Uterus (tissue), 4 donors: Measurements from ENCODE around the gene LAMB4. TPM values are rescaled to one million over a fixed set of nuclear protein-coding genes. Genes with fewer than 3 reads are reported as not detected.

Source experiments
- DNase-seq, 2 donors: peaks; one replicate each; pipeline ENCODE4 v3.0.0-alpha.2; 2019 to 2020
- H3K27ac ChIP-seq, 2 donors: fragments of 200-600 bp; sonication (generic); 1 replicate in 1 of 2; 2 replicates in 1 of 2; pipeline ENCODE4 v1.5.1; 2016 to 2018
- H3K27me3 ChIP-seq, 2 donors: fragments of 200-600 bp; sonication (generic); one replicate each; pipeline ENCODE4 v1.5.1; 2018 to 2019; ENCODE audit warnings: control low read depth in 1 of 2
- H3K36me3 ChIP-seq, 2 donors: fragments of 200-600 bp; sonication (generic); one replicate each; pipeline ENCODE4 v1.5.1; 2019; ENCODE audit warnings: control low read depth in 1 of 2
- H3K4me1 ChIP-seq, 2 donors: fragments of 200-600 bp; sonication (generic); one replicate each; pipeline ENCODE4 v1.5.1; 2018 to 2019; ENCODE audit warnings: control low read depth in 1 of 2
- H3K4me3 ChIP-seq, 2 donors: fragments of 200-600 bp; sonication (generic); 1 replicate in 1 of 2; 2 replicates in 1 of 2; pipeline ENCODE4 v1.5.1; 2018 to 2019; ENCODE audit warnings: mild to moderate bottlenecking in 1 of 2
- H3K9me3 ChIP-seq, 2 donors: fragments of 200-600 bp; sonication (generic); one replicate each; pipeline ENCODE4 v1.5.1; 2019; ENCODE audit warnings: control low read depth in 1 of 2
- POLR2A ChIP-seq, 2 donors: fragments of 450-650 bp; IDR thresholded peaks; one replicate each; pipeline ENCODE4 v1.6.1; 2016; ENCODE audit warnings: antibody characterized with exemption in 2 of 2, mild to moderate bottlenecking in 1 of 2, moderate library complexity in 1 of 2
- intact Hi-C: fragments of 100-400 bp; cut with DNase I; formaldehyde crosslinking; loops from one replicate; pipeline ENCODE4 v1.15.1; 2023; ENCODE audit warnings: low total_unique reads
- total RNA-seq, 4 donors: library from RNA; depleted of rRNA in 3 of 4; stranded (reverse); fragments of >200 nt in 3 of 4; gene quantifications; one replicate each; pipeline versions ENCODE4 v1.1.0 to v1.2.4, GENCODE V29; 2014 to 2023
- TF ChIP-seq, protein P1 (sequence below), 4 experiments: fragments of 200-600 bp in 2 of 4; fragments of 450-650 bp in 2 of 4; sonication (generic) in 2 of 4; IDR thresholded peaks; one replicate each; pipeline ENCODE4 v1.5.1; 2016 to 2019; ENCODE audit warnings: antibody characterized with exemption in 4 of 4, mild to moderate bottlenecking in 2 of 4, moderate library complexity in 1 of 4
- donor health status: DM: yes; HTN: yes; CAD: no.

Gene LAMB4, protein sequence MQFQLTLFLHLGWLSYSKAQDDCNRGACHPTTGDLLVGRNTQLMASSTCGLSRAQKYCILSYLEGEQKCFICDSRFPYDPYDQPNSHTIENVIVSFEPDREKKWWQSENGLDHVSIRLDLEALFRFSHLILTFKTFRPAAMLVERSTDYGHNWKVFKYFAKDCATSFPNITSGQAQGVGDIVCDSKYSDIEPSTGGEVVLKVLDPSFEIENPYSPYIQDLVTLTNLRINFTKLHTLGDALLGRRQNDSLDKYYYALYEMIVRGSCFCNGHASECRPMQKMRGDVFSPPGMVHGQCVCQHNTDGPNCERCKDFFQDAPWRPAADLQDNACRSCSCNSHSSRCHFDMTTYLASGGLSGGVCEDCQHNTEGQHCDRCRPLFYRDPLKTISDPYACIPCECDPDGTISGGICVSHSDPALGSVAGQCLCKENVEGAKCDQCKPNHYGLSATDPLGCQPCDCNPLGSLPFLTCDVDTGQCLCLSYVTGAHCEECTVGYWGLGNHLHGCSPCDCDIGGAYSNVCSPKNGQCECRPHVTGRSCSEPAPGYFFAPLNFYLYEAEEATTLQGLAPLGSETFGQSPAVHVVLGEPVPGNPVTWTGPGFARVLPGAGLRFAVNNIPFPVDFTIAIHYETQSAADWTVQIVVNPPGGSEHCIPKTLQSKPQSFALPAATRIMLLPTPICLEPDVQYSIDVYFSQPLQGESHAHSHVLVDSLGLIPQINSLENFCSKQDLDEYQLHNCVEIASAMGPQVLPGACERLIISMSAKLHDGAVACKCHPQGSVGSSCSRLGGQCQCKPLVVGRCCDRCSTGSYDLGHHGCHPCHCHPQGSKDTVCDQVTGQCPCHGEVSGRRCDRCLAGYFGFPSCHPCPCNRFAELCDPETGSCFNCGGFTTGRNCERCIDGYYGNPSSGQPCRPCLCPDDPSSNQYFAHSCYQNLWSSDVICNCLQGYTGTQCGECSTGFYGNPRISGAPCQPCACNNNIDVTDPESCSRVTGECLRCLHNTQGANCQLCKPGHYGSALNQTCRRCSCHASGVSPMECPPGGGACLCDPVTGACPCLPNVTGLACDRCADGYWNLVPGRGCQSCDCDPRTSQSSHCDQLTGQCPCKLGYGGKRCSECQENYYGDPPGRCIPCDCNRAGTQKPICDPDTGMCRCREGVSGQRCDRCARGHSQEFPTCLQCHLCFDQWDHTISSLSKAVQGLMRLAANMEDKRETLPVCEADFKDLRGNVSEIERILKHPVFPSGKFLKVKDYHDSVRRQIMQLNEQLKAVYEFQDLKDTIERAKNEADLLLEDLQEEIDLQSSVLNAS (N-terminal part only)
- under 1 TPM in 2 of 4 donors, not detected in 2; 0.59 to 0.90 TPM for total RNA-seq

DNA sequence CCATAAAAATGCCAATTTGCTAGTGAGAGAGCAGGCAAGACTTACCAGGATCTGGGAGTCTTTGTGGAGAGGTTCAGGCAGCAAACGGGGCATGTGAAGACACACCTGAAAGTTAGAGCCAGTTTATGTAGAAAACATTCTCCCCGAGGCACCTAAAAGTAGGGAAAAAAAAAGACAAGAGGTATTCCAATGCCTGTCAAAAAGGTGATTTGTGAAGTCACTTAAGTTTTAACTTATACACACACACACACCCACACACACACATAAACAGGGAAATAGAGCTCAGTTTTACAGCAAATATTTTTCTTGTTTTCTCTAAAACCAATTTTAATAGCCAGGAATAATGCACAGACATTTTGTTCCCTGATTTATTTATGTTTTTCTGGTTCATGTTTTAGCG is at the start of gene LAMB4:
Gene LAMB4, minus strand, starts transcription at position 101 of the 400 bp plus-strand sequence. CDS start 7,197 bp downstream, outside the sequence.
- Histone ChIP-seq H3K27me3 (no peaks in the 10 kb centered on the region), H3K4me1 (no peaks in the 10 kb centered on the region), H3K27ac (no peak within 1 kb of the TSS), H3K9me3 (no peaks in the 10 kb centered on the region), H3K36me3 (no peaks in the 10 kb centered on the region), H3K4me3 (no peak within 1 kb of the TSS)
- TF ChIP-seq, protein P1, sequence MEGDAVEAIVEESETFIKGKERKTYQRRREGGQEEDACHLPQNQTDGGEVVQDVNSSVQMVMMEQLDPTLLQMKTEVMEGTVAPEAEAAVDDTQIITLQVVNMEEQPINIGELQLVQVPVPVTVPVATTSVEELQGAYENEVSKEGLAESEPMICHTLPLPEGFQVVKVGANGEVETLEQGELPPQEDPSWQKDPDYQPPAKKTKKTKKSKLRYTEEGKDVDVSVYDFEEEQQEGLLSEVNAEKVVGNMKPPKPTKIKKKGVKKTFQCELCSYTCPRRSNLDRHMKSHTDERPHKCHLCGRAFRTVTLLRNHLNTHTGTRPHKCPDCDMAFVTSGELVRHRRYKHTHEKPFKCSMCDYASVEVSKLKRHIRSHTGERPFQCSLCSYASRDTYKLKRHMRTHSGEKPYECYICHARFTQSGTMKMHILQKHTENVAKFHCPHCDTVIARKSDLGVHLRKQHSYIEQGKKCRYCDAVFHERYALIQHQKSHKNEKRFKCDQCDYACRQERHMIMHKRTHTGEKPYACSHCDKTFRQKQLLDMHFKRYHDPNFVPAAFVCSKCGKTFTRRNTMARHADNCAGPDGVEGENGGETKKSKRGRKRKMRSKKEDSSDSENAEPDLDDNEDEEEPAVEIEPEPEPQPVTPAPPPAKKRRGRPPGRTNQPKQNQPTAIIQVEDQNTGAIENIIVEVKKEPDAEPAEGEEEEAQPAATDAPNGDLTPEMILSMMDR (IDR thresholded peaks at IDR 0.05), result no peak
- no peak for TF ChIP-seq POLR2A (IDR thresholded peaks at IDR 0.05)
- DNase-seq, result no peak
- intact Hi-C loops, result no loop called here

DNA sequence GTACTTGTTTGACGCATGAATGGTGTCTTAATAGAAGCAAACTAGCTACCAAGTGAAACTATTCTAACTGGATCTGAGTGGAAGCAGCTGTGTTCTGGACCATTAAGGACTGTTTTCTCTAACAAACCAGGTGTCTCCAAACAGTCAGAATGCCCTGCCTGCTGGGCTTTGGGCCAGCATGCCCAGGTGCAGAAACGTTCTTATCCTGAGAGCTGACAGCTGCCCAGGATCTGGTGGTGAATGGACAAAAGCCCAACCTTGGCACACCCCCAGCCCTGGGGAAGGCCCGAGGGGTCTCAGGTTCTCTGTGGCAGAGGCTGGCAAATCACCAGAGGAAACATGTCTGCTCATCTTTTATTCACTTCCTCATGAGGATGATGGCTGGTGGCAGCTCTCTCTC is 48.2 kb upstream of the LAMB4 start:
- TF ChIP-seq, protein P1 (IDR thresholded peaks at IDR 0.05), result no peak
- TF ChIP-seq POLR2A (IDR thresholded peaks at IDR 0.05), result no peak
- no peaks in the 10 kb centered on the region for H3K9me3 ChIP-seq
- DNase-seq, result no peak
- H3K4me1 ChIP-seq, result no peaks in the 10 kb centered on the region
- H3K27ac ChIP-seq, result no peak overlapping the region
- no peaks in the 10 kb centered on the region for H3K27me3 ChIP-seq
- intact Hi-C loops, result no loop called here
- no peak overlapping the region for H3K4me3 ChIP-seq
- H3K36me3 ChIP-seq, result no peaks in the 10 kb centered on the region

DNA sequence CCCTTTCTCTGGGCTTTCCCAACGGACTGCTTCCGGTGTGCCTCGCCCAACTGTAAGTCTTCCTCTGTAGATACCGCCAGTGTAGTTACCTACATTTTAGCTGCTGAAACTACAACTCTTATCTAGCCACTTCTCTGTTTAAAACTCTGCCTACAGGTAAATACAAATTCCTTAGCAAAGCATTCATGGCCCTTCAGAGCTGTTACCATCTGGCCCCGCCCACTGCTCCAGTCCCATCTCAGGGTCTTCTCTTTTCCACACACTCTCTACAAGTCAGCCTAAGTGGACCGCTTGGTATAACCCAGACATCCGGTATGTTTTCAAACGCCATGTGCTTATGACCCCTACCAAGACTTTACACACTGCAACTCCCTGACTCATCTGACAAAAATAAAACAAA is 41.0 kb upstream of the LAMB4 start:
- H3K27ac ChIP-seq, result no peak overlapping the region
- no peaks in the 10 kb centered on the region for H3K9me3 ChIP-seq
- intact Hi-C loops, result no loop called here
- no peaks in the 10 kb centered on the region for H3K27me3 ChIP-seq
- H3K36me3 ChIP-seq, result no peaks in the 10 kb centered on the region
- no peak overlapping the region for H3K4me3 ChIP-seq
- no peaks in the 10 kb centered on the region for H3K4me1 ChIP-seq
- TF ChIP-seq POLR2A (IDR thresholded peaks at IDR 0.05), result no peak
- TF ChIP-seq, protein P1 (IDR thresholded peaks at IDR 0.05), result no peak
- DNase-seq, result no peak

DNA sequence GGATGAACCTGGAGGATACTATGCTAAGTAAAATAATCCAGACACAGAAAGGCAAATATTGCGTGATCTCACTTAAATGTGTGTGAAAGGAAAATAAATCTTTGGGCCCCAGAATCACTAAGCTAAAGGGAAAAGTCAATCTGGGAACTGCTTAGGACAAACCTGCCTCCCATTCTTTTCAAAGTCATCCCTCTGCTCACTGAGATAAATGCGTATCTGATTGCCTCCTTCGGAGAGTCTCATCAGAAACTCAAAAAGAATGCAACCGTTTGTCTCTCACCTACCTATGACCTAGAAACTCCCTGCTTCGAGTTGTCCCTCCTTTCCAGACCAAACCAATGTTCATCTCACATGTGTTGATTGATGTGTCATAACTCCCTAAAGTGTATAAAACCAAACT is 40.1 kb upstream of the LAMB4 start:
- H3K27me3 ChIP-seq, result no peaks in the 10 kb centered on the region
- TF ChIP-seq, protein P1 (IDR thresholded peaks at IDR 0.05), result no peak
- TF ChIP-seq POLR2A (IDR thresholded peaks at IDR 0.05), result no peak
- intact Hi-C loops, result no loop called here
- no peaks in the 10 kb centered on the region for H3K4me1 ChIP-seq
- H3K36me3 ChIP-seq, result no peaks in the 10 kb centered on the region
- H3K27ac ChIP-seq, result no peak overlapping the region
- no peak for DNase-seq
- no peak overlapping the region for H3K4me3 ChIP-seq
- no peaks in the 10 kb centered on the region for H3K9me3 ChIP-seq
